ENCODE measurements around the gene ZBTB1. TPM values are rescaled to one million over a fixed set of nuclear protein-coding genes. Genes with fewer than 3 reads are reported as not detected.
"Not testable (repeated sequence)": the region's sequence is repeated elsewhere in the genome, so short reads cannot be mapped to it uniquely, and the experiment has no call there.

The ZBTB1 gene
- total and polyA plus RNA-seq, 3 donors from 2014 or later, result 20.8 to 34.7 (median 33.2) TPM

- TF ChIP-seq CTCF (IDR thresholded peaks at IDR 0.05) (no peak), POLR2A (IDR thresholded peaks at IDR 0.05) (no peak)
- H3K4me1 ChIP-seq, result peaks cover 3% of the 10 kb centered on the region
- no peaks in the 10 kb centered on the region for H3K27me3 ChIP-seq
- H3K4me3 ChIP-seq, result no peak overlapping the region
- no peak for DNase-seq
- intact Hi-C loops (cut with DNase I; ENCODE audit: low total_unique reads), result no loop called here
- no peaks in the 10 kb centered on the region for H3K9me3 ChIP-seq
- H3K27ac ChIP-seq, result no peak overlapping the region
- H3K36me3 ChIP-seq (ENCODE audit: low read depth, missing control alignments), result no peaks in the 10 kb centered on the region
These were observed 57.9 kb downstream of the ZBTB1 start for GRCh38 chr14:64562436-64562835.

- DNase-seq, result no peak
- WGBS, 2 donors, result 83 to 89% methylated on average over 6 of the region's 6 CpGs
- H3K36me3 ChIP-seq (ENCODE audit: low read depth, missing control alignments), result no peaks in the 10 kb centered on the region
- intact Hi-C loops (cut with DNase I; ENCODE audit: low total_unique reads), result no loop called here
- H3K4me1 ChIP-seq, result peaks cover 4% of the 10 kb centered on the region
- H3K4me3 ChIP-seq, result no peak overlapping the region
- no peak for TF ChIP-seq CTCF (IDR thresholded peaks at IDR 0.05)
- TF ChIP-seq POLR2A (IDR thresholded peaks at IDR 0.05), result no peak
- no peak overlapping the region for H3K27ac ChIP-seq
- H3K9me3 ChIP-seq, result no peaks in the 10 kb centered on the region
- no peaks in the 10 kb centered on the region for H3K27me3 ChIP-seq
These were observed 59.1 kb downstream of the ZBTB1 start for GRCh38 chr14:64563696-64564095.

- H3K9me3 ChIP-seq, result no peaks in the 10 kb centered on the region
- H3K36me3 ChIP-seq (ENCODE audit: low read depth, missing control alignments), result no peaks in the 10 kb centered on the region
- intact Hi-C loops (cut with DNase I; ENCODE audit: low total_unique reads), result no loop called here
- no peak overlapping the region for H3K27ac ChIP-seq
- 83 to 87% methylated on average over 1 to 5 of the region's 5 CpGs for WGBS, 2 donors
- H3K4me3 ChIP-seq, result no peak overlapping the region
- H3K4me1 ChIP-seq, result peaks cover 10% of the 10 kb centered on the region
- TF ChIP-seq CTCF (IDR thresholded peaks at IDR 0.05) (no peak), POLR2A (IDR thresholded peaks at IDR 0.05) (no peak)
- no peak for DNase-seq
- H3K27me3 ChIP-seq, result no peaks in the 10 kb centered on the region
These were observed 62.1 kb downstream of the ZBTB1 start for GRCh38 chr14:64566651-64567122.

GRCh38 chr14:64569138-64569631 lies 64.6 kb downstream of the ZBTB1 start:
- H3K27ac ChIP-seq, result peak overlapping the region in 1 of 2 donors; percentile 39
- no peaks in the 10 kb centered on the region for H3K27me3 ChIP-seq
- WGBS, 2 donors, result 50 to 51% methylated on average over 3 of the region's 3 CpGs
- intact Hi-C loops (cut with DNase I; ENCODE audit: low total_unique reads), result no loop called here
- peak; percentile 45 for DNase-seq
- no peaks in the 10 kb centered on the region for H3K36me3 ChIP-seq (ENCODE audit: low read depth, missing control alignments)
- H3K9me3 ChIP-seq, result no peaks in the 10 kb centered on the region
- TF ChIP-seq CTCF (IDR thresholded peaks at IDR 0.05) (no peak), POLR2A (IDR thresholded peaks at IDR 0.05) (no peak)
- H3K4me3 ChIP-seq, result no peak overlapping the region
- peaks cover 10% of the 10 kb centered on the region for H3K4me1 ChIP-seq

- 73 to 80% methylated on average over 7 of the region's 7 CpGs for WGBS, 2 donors
- H3K9me3 ChIP-seq; intact Hi-C loops (cut with DNase I; ENCODE audit: low total_unique reads): not testable (repeated sequence)
These were observed 65.1 kb downstream of the ZBTB1 start for GRCh38 chr14:64569646-64570045.

More at GRCh38 chr14:64569646-64570045, 65.1 kb downstream of the ZBTB1 start:
- not testable (repeated sequence) for H3K27me3 ChIP-seq; H3K36me3 ChIP-seq (ENCODE audit: low read depth, missing control alignments); H3K4me3 ChIP-seq; H3K4me1 ChIP-seq; DNase-seq
- peak overlapping the region in 1 of 2 donors; percentile 39 for H3K27ac ChIP-seq

Data from testis (tissue), 3 donors.